Stimulated activated CD8-positive, alpha-beta memory T cell treated with anti-CD3 and anti-CD28 coated beads, Interleukin-12 subunit alpha, Interleukin-12 subunit beta, amount 100 ng/mL, for 4 hours (primary cell): ENCODE data around the gene CBY1.
A peak's percentile ranks its signal among the peaks of the same experiment; 100 is the strongest.

Source experiments
- DNase-seq: peaks from one replicate; pipeline ENCODE4 v3.0.0-alpha.2; 2020; ENCODE audit warnings: low read depth

Gene CBY1

GRCh38 chr22:38649841-38650522, 6.5 kb upstream of the CBY1 start:
- DNase-seq: no peak

GRCh38 chr22:38652859-38653258, 3.6 kb upstream of the CBY1 start:
- no peak for DNase-seq

DNA sequence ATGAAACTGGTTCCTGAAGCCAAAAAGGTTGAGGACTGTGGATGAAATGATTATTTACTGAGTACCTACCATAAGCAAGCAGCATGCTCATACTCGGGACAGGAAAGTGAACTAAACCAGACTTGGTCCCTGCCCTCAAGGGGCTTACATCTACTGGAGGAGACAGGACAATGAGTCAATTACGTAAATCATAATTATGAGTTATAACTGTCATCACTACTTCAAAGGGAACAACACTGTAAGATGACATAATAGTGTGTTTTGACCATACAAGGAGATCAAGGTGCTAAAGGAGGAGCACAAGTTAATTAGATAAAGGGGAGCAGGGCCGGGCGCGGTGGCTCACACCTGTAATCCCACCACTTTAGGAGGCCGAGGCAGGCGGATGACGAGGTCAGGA, 2.7 kb upstream of the CBY1 start:
- no peak for DNase-seq

DNA sequence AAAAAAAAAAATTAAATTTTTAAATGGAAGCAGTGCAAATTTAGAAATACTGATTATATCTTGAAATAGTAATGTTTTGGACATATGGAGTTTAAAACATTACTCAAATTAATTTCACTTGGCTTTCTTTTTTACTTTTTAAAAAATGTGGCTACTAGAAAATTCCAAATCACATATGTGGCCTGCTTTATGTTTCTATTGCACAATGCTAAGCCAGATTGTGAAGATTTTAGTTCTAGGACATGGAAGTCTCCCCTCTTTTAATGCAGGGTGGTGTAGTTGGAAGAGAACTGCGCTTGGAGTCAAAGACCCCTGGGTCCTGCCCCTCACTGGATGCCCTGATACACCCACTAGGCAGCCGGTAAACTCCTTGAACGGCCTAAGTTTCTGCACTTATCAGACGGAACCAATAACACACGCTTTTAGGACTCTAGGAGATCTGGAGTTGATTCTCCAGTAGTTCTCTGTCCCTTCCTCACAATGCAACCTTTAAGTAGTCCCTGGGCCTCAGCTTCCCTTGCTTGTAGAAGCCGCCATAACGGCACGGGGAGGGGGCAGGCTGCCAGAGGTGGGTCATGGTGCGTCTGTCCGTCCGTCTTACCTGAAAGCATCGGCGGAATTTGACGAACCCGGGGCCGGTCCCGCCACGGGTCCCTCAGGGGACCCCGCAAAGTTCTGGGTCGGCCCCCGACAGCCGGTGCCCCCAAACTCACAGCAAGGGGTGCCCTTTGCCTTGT, 751 bp upstream of the CBY1 start:
- DNase-seq: no peak

- DNase-seq: no peak
These were observed 839 bp downstream of the CBY1 start for GRCh38 chr22:38657045-38657909.

GRCh38 chr22:38674888-38675287, 18.4 kb downstream of the CBY1 start:
- no peak for DNase-seq

GRCh38 chr22:38675833-38676232, 19.4 kb downstream of the CBY1 start:
- DNase-seq: no peak

DNA sequence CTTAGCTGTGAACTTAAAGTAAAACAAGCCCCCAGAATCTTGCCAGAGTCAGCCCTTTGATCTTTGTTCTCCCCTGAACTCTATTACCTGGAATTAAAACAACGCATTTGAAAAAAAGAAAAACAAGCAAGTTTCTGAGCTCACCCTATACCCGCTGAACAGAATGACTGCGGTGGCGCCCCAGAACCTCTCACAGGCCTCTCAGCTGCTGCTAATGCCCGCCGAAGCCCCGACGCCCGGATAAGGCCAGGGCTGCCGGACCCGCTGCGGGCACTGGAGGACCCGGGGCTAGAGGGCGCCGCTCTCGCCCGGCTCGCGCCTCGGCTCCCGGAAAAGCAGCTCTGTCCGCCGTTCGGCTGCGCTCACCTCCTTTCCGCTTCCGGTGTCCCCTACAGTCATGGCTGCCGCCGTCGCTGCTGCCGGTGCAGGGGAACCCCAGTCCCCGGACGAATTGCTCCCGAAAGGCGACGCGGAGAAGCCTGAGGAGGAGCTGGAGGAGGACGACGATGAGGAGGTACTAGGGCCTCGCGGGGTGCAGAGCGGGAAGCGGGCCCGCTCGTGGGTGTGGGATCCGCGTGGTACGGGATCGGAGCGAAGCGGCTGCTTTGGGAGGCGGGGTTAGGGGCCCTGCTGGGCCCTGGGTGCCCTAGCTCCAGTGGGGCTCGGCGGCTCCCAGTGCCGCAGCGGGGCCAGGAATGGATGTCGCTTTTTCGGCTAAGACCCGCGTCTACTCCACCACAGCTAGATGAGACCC, 25.3 kb downstream of the CBY1 start, which contains the start of gene TOMM22:
Gene TOMM22, plus strand, starts transcription at position 376 of the 754 bp plus-strand sequence. Its CDS starts 22 bp downstream, at position 398.
- peak; percentile 77 for DNase-seq

- DNase-seq: no peak
These were observed 28.5 kb downstream of the CBY1 start for GRCh38 chr22:38684895-38685294.

- DNase-seq: no peak
These were observed 29.3 kb downstream of the CBY1 start for GRCh38 chr22:38685761-38686160.

DNA sequence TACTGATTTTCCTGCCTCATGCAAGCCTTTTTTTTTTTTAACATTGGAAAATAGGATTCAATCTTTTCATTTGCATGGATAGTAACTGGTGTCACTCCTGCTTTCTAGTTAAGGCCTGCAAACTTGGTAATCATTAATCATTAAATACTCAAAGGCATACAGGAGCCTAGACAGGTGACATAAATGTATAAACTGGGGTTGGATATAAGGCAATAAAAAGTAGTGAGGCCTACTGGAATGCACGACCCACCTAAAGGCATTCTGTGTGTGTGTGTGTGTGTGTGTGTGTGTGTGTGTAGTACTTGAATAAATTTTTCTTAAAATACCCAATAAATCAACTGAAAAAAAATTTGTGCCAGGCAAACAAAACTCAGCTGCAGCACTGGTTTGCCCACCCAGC, 33.2 kb downstream of the CBY1 start:
- DNase-seq: no peak

DNA sequence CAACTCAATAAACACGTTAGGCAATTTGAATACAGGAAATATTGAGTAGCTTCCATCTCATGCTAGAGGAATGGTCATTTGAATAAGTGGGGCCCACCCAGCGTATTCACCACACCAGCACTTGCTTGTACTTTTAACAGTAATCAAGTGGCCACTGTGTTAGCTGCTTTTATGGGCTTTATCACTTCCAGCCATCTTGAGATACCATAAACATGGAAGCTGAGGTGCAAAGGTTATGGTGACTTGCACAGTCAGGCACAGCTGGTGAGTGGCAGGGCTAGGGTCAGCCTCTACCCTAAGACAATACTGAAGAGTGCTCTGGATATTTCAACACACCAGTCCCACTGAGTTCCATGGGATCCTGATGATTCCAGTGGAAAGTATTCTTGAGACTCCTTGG, 37.6 kb downstream of the CBY1 start:
- DNase-seq: no peak

- no peak for DNase-seq
These were observed 38.5 kb downstream of the CBY1 start for GRCh38 chr22:38694940-38695339.

GRCh38 chr22:38696606-38697424, 40.4 kb downstream of the CBY1 start:
- DNase-seq: no peak

GRCh38 chr22:38697425-38698089, 41.1 kb downstream of the CBY1 start:
- no peak for DNase-seq

GRCh38 chr22:38698407-38699094, 42.1 kb downstream of the CBY1 start:
- no peak for DNase-seq

- no peak for DNase-seq
These were observed 42.7 kb downstream of the CBY1 start for GRCh38 chr22:38699143-38699542.

- DNase-seq: no peak
These were observed 43.3 kb downstream of the CBY1 start for GRCh38 chr22:38699784-38700183.

GRCh38 chr22:38700270-38700788, 43.9 kb downstream of the CBY1 start:
- no peak for DNase-seq
